Naive thymus-derived CD4-positive, alpha-beta T cell (primary cell): ENCODE results near the gene ALPI. TPM values are rescaled to one million over a fixed set of nuclear protein-coding genes. Genes with fewer than 3 reads are reported as not detected.

Experiments
- ATAC-seq: fragments of 150-1000 bp; cut with Tn5 transposase; 2 replicates; pipeline ENCODE4 v1.10.0; 2021; ENCODE audit warnings: mild to moderate bottlenecking, moderate library complexity
- CTCF ChIA-PET: fragments of 350-600 bp; sonication (Branson Sonifier 250); formaldehyde crosslinking; loops from one replicate; lab custom pipeline; 2021; ENCODE audit warnings: antibody characterized with exemption; lab: Charles Lee
- POLR2A ChIA-PET: fragments of 350-600 bp; sonication (Branson Sonifier 250); formaldehyde crosslinking; loops from one replicate; lab custom pipeline; 2021; ENCODE audit warnings: antibody characterized with exemption, inconsistent platforms; lab: Charles Lee
- DNase-seq, 9 donors: peaks; one replicate each; pipeline versions ENCODE4 v3.0.0 to v3.0.0-alpha.2; 2020 to 2022; ENCODE audit warnings: mixed read lengths in 1 of 9
- H3K27ac ChIP-seq: one replicate; pipeline ENCODE4 v1.7.0; 2013; ENCODE audit warnings: mild to moderate bottlenecking, low read depth, low read length, moderate library complexity
- H3K27me3 ChIP-seq, 2 donors: one replicate each; pipeline ENCODE4 v1.7.0; 2013; ENCODE audit warnings: low read length in 2 of 2, mild to moderate bottlenecking in 2 of 2, moderate library complexity in 2 of 2; ENCODE audit not compliant: control insufficient read depth in 2 of 2, insufficient read depth in 2 of 2
- H3K36me3 ChIP-seq, 3 experiments: 1 replicate in 2 of 3; 2 replicates in 1 of 3; pipeline ENCODE4 v1.7.0; 2013; ENCODE audit warnings: low read length in 3 of 3, mild to moderate bottlenecking in 3 of 3, moderate library complexity in 1 of 3; ENCODE audit not compliant: insufficient read depth in 3 of 3, control insufficient read depth in 2 of 3
- H3K4me1 ChIP-seq, 2 donors: one replicate each; pipeline ENCODE4 v1.7.0; 2013; ENCODE audit warnings: low read length in 2 of 2, mild to moderate bottlenecking in 2 of 2, moderate library complexity in 1 of 2; ENCODE audit not compliant: control insufficient read depth in 2 of 2, insufficient read depth in 2 of 2
- H3K4me3 ChIP-seq: 2 replicates; pipeline ENCODE4 v1.7.0; 2013; ENCODE audit warnings: mild to moderate bottlenecking, low read length
- H3K9me3 ChIP-seq, 3 experiments: 1 replicate in 2 of 3; 2 replicates in 1 of 3; pipeline ENCODE4 v1.7.0; 2013; ENCODE audit warnings: low read length in 3 of 3; ENCODE audit not compliant: control insufficient read depth in 2 of 3
- H3K27ac Mint-ChIP-seq, 9 donors: one replicate each; pipeline ENCODE4 v1.8.0; 2020 to 2022; ENCODE audit warnings: mixed read lengths in 9 of 9, mild to moderate bottlenecking in 8 of 9, moderate library complexity in 5 of 9, inconsistent platforms in 2 of 9
- H3K27me3 Mint-ChIP-seq, 5 donors: one replicate each; pipeline ENCODE4 v1.8.0; 2021 to 2022; ENCODE audit warnings: mixed read lengths in 5 of 5, mild to moderate bottlenecking in 1 of 5
- H3K36me3 Mint-ChIP-seq, 5 donors: one replicate each; pipeline ENCODE4 v1.8.0; 2020 to 2022; ENCODE audit warnings: mixed read lengths in 5 of 5, mild to moderate bottlenecking in 3 of 5, inconsistent platforms in 1 of 5
- H3K4me1 Mint-ChIP-seq, 7 donors: one replicate each; pipeline ENCODE4 v1.8.0; 2020 to 2022; ENCODE audit warnings: mixed read lengths in 7 of 7, mild to moderate bottlenecking in 3 of 7, inconsistent platforms in 1 of 7
- H3K4me3 Mint-ChIP-seq, 10 donors: one replicate each; pipeline ENCODE4 v1.8.0; 2020 to 2022; ENCODE audit warnings: mild to moderate bottlenecking in 10 of 10, mixed read lengths in 10 of 10, moderate library complexity in 6 of 10, inconsistent platforms in 2 of 10
- H3K9me3 Mint-ChIP-seq, 11 donors: one replicate each; pipeline ENCODE4 v1.8.0; 2020 to 2022; ENCODE audit warnings: mixed read lengths in 11 of 11, mild to moderate bottlenecking in 4 of 11, inconsistent platforms in 1 of 11, moderate library complexity in 1 of 11
- intact Hi-C, 2 donors: fragments of 100-400 bp; cut with micrococcal nuclease; formaldehyde crosslinking; loops; one replicate each; pipeline ENCODE4 v1.15.1; 2023
- polyA plus RNA-seq, 2 donors: library from polyadenylated mRNA; unstranded; fragments of 300-500 nt; fragmentation: Illumina TruSeq; gene quantifications; one replicate each; pipeline ENCODE4 v1.2.3, GENCODE V29; 2021
- total RNA-seq, 6 experiments: library from RNA in 5 of 6; stranded (reverse) in 5 of 6; gene quantifications; 1 replicate in 5 of 6; 2 replicates in 1 of 6; pipeline ENCODE4 v1.2.3 and lab custom pipeline; 2021 to 2026

ALPI gene
- total and polyA plus RNA-seq, 7 experiments from 2014 or later, result not detected

DNA sequence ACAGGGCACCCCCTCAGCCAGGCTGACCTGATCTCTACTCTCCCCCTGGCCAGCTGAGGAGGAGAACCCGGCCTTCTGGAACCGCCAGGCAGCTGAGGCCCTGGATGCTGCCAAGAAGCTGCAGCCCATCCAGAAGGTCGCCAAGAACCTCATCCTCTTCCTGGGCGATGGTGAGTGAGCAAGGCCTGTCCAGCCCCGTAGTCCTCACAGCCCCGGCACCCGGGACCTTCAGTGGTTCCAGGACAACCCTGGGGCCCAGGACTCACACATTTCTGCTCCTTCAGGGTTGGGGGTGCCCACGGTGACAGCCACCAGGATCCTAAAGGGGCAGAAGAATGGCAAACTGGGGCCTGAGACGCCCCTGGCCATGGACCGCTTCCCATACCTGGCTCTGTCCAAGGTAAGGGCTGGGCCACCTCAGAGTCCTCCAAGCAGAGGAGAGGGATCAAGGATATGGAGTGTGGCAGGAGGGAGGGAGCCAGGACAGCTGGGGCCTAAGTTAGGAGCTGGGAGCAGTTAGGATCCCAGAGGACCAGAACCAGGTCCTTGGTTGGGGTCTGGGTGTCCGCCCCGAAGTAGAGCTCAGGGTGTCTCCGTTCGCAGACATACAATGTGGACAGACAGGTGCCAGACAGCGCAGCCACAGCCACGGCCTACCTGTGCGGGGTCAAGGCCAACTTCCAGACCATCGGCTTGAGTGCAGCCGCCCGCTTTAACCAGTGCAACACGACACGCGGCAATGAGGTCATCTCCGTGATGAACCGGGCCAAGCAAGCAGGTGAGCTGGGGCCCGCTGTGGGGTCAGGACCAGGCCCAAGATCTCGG lies 555 bp downstream of the ALPI start:
- no peak overlapping the region for H3K27ac ChIP-seq
- H3K4me1 ChIP-seq, result no peaks in the 10 kb centered on the region
- H3K27me3 Mint-ChIP-seq, result peaks cover 2 to 31% (median 5%) of the 10 kb centered on the region in 5 donors
- no peak overlapping the region for H3K4me3 Mint-ChIP-seq
- H3K36me3 ChIP-seq, result no peaks in the 10 kb centered on the region
- peaks cover 0 to 2% (median 0%) of the 10 kb centered on the region in 7 donors for H3K4me1 Mint-ChIP-seq
- H3K4me3 ChIP-seq, result no peak overlapping the region
- H3K27ac Mint-ChIP-seq, result peak overlapping the region in 1 of 9 donors; percentile 20
- H3K27me3 ChIP-seq, result no peaks in the 10 kb centered on the region
- ChIA-PET CTCF (interaction anchor here (0.6 kb wide), 1 partner anchor 886 kb away, joined by 4 read pairs; no protein-coding TSS in a partner anchor), POLR2A (no interaction called here)
- DNase-seq, result no peak
- H3K36me3 Mint-ChIP-seq, result no peaks in the 10 kb centered on the region
- H3K9me3 ChIP-seq, result no peaks in the 10 kb centered on the region
- peaks cover 0 to 3% (median 0%) of the 10 kb centered on the region in 11 donors for H3K9me3 Mint-ChIP-seq
- intact Hi-C loops, result no loop called here
- ATAC-seq, result no peak

- H3K4me3 Mint-ChIP-seq, result no peak overlapping the region
- H3K36me3 Mint-ChIP-seq, result no peaks in the 10 kb centered on the region
- H3K9me3 Mint-ChIP-seq, result peaks cover 0 to 6% (median 0%) of the 10 kb centered on the region in 11 donors
- H3K27ac Mint-ChIP-seq, result no peak overlapping the region
- Histone ChIP-seq H3K4me3 (no peak overlapping the region), H3K27me3 (no peaks in the 10 kb centered on the region), H3K4me1 (no peaks in the 10 kb centered on the region), H3K36me3 (no peaks in the 10 kb centered on the region), H3K9me3 (no peaks in the 10 kb centered on the region), H3K27ac (no peak overlapping the region)
- POLR2A ChIA-PET, result no interaction called here
- no peak for ATAC-seq
- peaks cover 3 to 34% (median 6%) of the 10 kb centered on the region in 5 donors for H3K27me3 Mint-ChIP-seq
- H3K4me1 Mint-ChIP-seq, result peaks cover 0 to 2% (median 0%) of the 10 kb centered on the region in 7 donors
- CTCF ChIA-PET, result no interaction called here
- intact Hi-C loops, result no loop called here
- DNase-seq, result no peak
Observed at GRCh38 chr2:232457121-232458011, 1.4 kb downstream of the ALPI start.

DNA sequence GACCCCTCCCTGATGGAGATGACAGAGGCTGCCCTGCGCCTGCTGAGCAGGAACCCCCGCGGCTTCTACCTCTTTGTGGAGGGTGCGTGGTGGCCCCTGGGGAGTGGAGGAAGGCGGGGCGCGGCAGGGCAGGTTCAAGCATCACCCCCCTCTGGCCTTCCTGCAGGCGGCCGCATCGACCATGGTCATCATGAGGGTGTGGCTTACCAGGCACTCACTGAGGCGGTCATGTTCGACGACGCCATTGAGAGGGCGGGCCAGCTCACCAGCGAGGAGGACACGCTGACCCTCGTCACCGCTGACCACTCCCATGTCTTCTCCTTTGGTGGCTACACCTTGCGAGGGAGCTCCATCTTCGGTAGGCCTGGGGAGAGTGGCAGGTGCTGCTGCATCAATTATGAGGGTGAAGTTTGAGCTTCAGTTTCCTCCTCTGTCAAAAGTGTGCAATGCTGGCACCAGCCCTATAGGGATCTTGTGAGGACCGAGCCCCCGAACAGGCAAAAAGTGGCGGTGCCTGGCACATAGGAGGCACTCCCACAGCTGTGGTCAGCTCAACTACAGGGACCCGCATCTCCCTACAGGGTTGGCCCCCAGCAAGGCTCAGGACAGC lies 2.2 kb downstream of the ALPI start:
- Mint-ChIP-seq H3K4me1 (peaks cover 0 to 2% (median 0%) of the 10 kb centered on the region in 7 donors), H3K4me3 (no peak overlapping the region), H3K27ac (no peak overlapping the region), H3K27me3 (peaks cover 3 to 34% (median 12%) of the 10 kb centered on the region in 5 donors), H3K9me3 (peaks cover 0 to 8% (median 0%) of the 10 kb centered on the region in 11 donors), H3K36me3 (no peaks in the 10 kb centered on the region)
- CTCF ChIA-PET, result no interaction called here
- POLR2A ChIA-PET, result no interaction called here
- Histone ChIP-seq H3K4me3 (no peak overlapping the region), H3K9me3 (no peaks in the 10 kb centered on the region), H3K27ac (no peak overlapping the region), H3K27me3 (no peaks in the 10 kb centered on the region), H3K36me3 (no peaks in the 10 kb centered on the region), H3K4me1 (no peaks in the 10 kb centered on the region)
- no peak for DNase-seq
- intact Hi-C loops, result no loop called here
- no peak for ATAC-seq

DNA sequence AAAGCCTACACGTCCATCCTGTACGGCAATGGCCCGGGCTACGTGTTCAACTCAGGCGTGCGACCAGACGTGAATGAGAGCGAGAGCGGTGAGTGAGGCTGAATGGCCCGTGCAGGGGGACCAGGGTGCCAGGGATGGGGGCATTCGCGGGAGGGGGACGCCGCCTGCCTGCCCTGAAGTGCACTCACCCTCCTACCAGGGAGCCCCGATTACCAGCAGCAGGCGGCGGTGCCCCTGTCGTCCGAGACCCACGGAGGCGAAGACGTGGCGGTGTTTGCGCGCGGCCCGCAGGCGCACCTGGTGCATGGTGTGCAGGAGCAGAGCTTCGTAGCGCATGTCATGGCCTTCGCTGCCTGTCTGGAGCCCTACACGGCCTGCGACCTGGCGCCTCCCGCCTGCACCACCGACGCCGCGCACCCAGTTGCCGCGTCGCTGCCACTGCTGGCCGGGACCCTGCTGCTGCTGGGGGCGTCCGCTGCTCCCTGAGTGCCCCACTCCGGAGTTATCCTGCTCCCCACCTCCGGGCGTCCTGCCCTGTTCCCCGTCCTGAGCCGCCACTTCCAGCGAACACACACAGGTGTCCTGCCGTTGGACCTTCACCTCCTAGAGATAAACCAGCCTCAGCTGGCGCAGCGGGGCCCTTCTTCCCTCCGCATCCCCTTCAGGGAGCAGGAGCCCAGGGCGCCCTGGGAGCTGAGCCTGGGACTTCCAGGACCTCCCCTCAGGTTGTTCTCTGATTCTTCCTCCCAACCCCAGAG lies 2.9 kb downstream of the ALPI start:
- H3K4me1 Mint-ChIP-seq, result peaks cover 0 to 2% (median 0%) of the 10 kb centered on the region in 7 donors
- peaks cover 3 to 34% (median 12%) of the 10 kb centered on the region in 5 donors for H3K27me3 Mint-ChIP-seq
- H3K4me3 Mint-ChIP-seq, result no peak overlapping the region
- H3K36me3 ChIP-seq, result no peaks in the 10 kb centered on the region
- H3K27me3 ChIP-seq, result no peaks in the 10 kb centered on the region
- ATAC-seq (no peak), DNase-seq (no peak)
- intact Hi-C loops, result no loop called here
- H3K36me3 Mint-ChIP-seq, result no peaks in the 10 kb centered on the region
- peaks cover 0 to 8% (median 0%) of the 10 kb centered on the region in 11 donors for H3K9me3 Mint-ChIP-seq
- no peak overlapping the region for H3K27ac Mint-ChIP-seq
- CTCF ChIA-PET, result no interaction called here
- no peaks in the 10 kb centered on the region for H3K4me1 ChIP-seq
- no peak overlapping the region for H3K27ac ChIP-seq
- H3K9me3 ChIP-seq, result no peaks in the 10 kb centered on the region
- POLR2A ChIA-PET, result no interaction called here
- no peak overlapping the region for H3K4me3 ChIP-seq

- H3K4me1 Mint-ChIP-seq, result peaks cover 0 to 2% (median 0%) of the 10 kb centered on the region in 7 donors
Observed at GRCh38 chr2:232459419-232460035, 3.6 kb downstream of the ALPI start.

More at GRCh38 chr2:232459419-232460035, 3.6 kb downstream of the ALPI start:
- Mint-ChIP-seq H3K27me3 (peaks cover 3 to 34% (median 12%) of the 10 kb centered on the region in 5 donors), H3K27ac (no peak overlapping the region), H3K9me3 (peaks cover 0 to 8% (median 0%) of the 10 kb centered on the region in 11 donors), H3K4me3 (no peak overlapping the region), H3K36me3 (no peaks in the 10 kb centered on the region)
- Histone ChIP-seq H3K27ac (no peak overlapping the region), H3K4me3 (no peak overlapping the region), H3K4me1 (no peaks in the 10 kb centered on the region), H3K27me3 (no peaks in the 10 kb centered on the region), H3K9me3 (no peaks in the 10 kb centered on the region), H3K36me3 (no peaks in the 10 kb centered on the region)
- DNase-seq, result no peak
- ATAC-seq, result no peak
- intact Hi-C loops, result no loop called here
- POLR2A ChIA-PET, result no interaction called here
- CTCF ChIA-PET, result no interaction called here
